Measurements from ENCODE around the gene FBXO15. TPM values are rescaled to one million over a fixed set of nuclear protein-coding genes. Genes with fewer than 3 reads are reported as not detected.
A peak's percentile ranks its signal among the peaks of the same experiment; 100 is the strongest.

FBXO15 gene
- total and polyA plus RNA-seq, 2 of the 13 experiments (the other 11 are each of a cell fraction or from before 2014, with no cell fraction given), result 0.09 to 0.12 TPM

DNA sequence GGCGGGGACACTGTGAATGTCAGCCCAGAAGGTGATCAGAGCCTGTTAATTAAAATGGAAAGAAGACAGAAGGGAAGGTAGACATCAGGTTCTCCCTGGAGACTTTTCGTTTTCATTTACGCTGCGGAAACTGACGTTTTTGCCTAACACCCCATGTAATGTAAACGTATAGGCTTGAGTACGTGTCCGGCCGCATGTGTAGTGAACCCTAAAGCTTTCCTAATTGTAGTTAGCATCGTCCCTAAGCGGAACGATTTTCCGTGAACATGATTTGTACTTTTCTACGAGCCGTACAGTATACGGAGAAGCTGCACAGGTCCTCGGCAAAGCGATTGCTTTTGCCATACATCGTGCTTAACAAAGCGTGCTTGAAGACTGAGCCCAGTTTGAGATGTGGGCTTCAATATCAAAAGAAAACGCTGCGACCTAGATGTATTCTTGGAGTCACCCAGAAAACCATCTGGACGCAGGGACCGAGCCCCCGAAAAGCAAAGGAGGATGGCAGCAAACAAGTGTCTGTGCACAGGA lies 973 bp upstream of the FBXO15 start (continued):
- TF ChIP-seq, protein P1, sequence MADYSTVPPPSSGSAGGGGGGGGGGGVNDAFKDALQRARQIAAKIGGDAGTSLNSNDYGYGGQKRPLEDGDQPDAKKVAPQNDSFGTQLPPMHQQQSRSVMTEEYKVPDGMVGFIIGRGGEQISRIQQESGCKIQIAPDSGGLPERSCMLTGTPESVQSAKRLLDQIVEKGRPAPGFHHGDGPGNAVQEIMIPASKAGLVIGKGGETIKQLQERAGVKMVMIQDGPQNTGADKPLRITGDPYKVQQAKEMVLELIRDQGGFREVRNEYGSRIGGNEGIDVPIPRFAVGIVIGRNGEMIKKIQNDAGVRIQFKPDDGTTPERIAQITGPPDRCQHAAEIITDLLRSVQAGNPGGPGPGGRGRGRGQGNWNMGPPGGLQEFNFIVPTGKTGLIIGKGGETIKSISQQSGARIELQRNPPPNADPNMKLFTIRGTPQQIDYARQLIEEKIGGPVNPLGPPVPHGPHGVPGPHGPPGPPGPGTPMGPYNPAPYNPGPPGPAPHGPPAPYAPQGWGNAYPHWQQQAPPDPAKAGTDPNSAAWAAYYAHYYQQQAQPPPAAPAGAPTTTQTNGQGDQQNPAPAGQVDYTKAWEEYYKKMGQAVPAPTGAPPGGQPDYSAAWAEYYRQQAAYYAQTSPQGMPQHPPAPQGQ (CRISPR knock-in tag; IDR thresholded peaks at IDR 0.05; ENCODE audit: borderline replicate concordance), result no peak
- TF ChIP-seq ZSCAN21 (CRISPR knock-in tag; IDR thresholded peaks at IDR 0.05; ENCODE audit: borderline replicate concordance), result no peak
- TF ChIP-seq ZBTB3 (CRISPR knock-in tag; IDR thresholded peaks at IDR 0.05; ENCODE audit: borderline replicate concordance, low read depth), result 0 out of 2 replicates have a peak, but pooled peaks have one; percentile 5
- TF ChIP-seq ZNF318 (CRISPR knock-in tag; IDR thresholded peaks at IDR 0.05), result no peak
- TF ChIP-seq PLSCR1 (CRISPR knock-in tag; IDR thresholded peaks at IDR 0.05; ENCODE audit: borderline replicate concordance), result no peak
- peak; percentile 3 for TF ChIP-seq XRCC5 (optimal IDR thresholded peaks at IDR 0.05; ENCODE audit: low read length)
- no peak for TF ChIP-seq SP1 (IDR thresholded peaks at IDR 0.05)
- TF ChIP-seq SP1 (CRISPR knock-in tag; IDR thresholded peaks at IDR 0.05), result no peak
- TF ChIP-seq ELF4 (CRISPR knock-in tag; IDR thresholded peaks at IDR 0.05; ENCODE audit: borderline replicate concordance), result no peak
- TF ChIP-seq TARDBP (CRISPR knock-in tag; IDR thresholded peaks at IDR 0.05), result no peak
- TF ChIP-seq SIN3B (IDR thresholded peaks at IDR 0.05; ENCODE audit: low read length), result no peak
- no peak for TF ChIP-seq ZNF317 (CRISPR knock-in tag; IDR thresholded peaks at IDR 0.05)
- TF ChIP-seq ZNF124 (CRISPR knock-in tag; IDR thresholded peaks at IDR 0.05), result no peak
- TF ChIP-seq NONO (IDR thresholded peaks at IDR 0.05), result no peak
- TF ChIP-seq NONO (CRISPR knock-in tag; conservative IDR thresholded peaks at IDR 0.05), result no peak; the same call in 1 of the 2 replicates
- TF ChIP-seq ZNF549 (CRISPR knock-in tag; IDR thresholded peaks at IDR 0.05), result no peak
- no peak for TF ChIP-seq GABPB1 (CRISPR knock-in tag; IDR thresholded peaks at IDR 0.05)
- TF ChIP-seq TGIF2 (CRISPR knock-in tag; IDR thresholded peaks at IDR 0.05), result peak; percentile 41
- TF ChIP-seq, protein P2, sequence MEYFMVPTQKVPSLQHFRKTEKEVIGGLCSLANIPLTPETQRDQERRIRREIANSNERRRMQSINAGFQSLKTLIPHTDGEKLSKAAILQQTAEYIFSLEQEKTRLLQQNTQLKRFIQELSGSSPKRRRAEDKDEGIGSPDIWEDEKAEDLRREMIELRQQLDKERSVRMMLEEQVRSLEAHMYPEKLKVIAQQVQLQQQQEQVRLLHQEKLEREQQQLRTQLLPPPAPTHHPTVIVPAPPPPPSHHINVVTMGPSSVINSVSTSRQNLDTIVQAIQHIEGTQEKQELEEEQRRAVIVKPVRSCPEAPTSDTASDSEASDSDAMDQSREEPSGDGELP (IDR thresholded peaks at IDR 0.05; ENCODE audit: borderline replicate concordance, low read depth), result no peak
